ENCODE results near the gene FLT1. TPM values are rescaled to one million over a fixed set of nuclear protein-coding genes. Genes with fewer than 3 reads are reported as not detected.

The FLT1 gene
- total RNA-seq, 2 donors from 2014 or later, result 3.2 to 10.3 TPM

DNA sequence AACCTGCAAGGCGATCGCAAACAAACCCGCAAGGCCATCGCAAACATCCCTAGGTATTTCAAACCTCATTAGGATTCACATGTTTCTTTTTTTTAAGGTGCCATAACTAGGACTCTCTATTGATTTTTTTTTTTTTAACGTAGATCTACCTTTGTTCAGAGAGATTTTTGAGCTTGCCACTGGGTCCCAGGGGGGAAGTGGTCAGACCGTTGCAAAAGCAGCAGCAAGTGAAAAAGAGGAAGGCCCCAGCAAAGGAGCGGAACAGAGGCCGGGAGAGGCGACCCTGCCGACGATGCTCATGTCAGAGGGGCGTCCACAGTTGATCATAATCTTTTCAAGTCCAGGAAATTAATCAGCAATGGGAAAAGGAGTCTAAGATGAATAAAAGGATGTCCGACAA is 32.7 kb upstream of the FLT1 start:
- H3K27me3 Mint-ChIP-seq (ENCODE audit: insufficient read depth), result peaks cover 10% of the 10 kb centered on the region
- DNase-seq, result no peak
- no peaks in the 10 kb centered on the region for H3K36me3 Mint-ChIP-seq (ENCODE audit: low read depth)
- Histone ChIP-seq H3K9ac (ENCODE audit: extremely low read depth, low read length, poor library complexity, severe bottlenecking) (no peak overlapping the region), H3K27ac (ENCODE audit: low read depth, low read length) (no peak overlapping the region), H3K9me3 (ENCODE audit: control insufficient read depth, low read length) (no peaks in the 10 kb centered on the region), H3K27me3 (ENCODE audit: control insufficient read depth, insufficient read depth, low read length, poor library complexity, severe bottlenecking) (peaks cover 9% of the 10 kb centered on the region), H3K4me1 (ENCODE audit: control insufficient read depth, insufficient read depth, low read length) (no peaks in the 10 kb centered on the region), H3K4me3 (ENCODE audit: low read length) (no peak overlapping the region), H3K36me3 (ENCODE audit: control insufficient read depth, insufficient read depth, low read length) (no peaks in the 10 kb centered on the region)
- peaks cover 14% of the 10 kb centered on the region for H3K4me1 Mint-ChIP-seq
- TF ChIP-seq, protein P1, sequence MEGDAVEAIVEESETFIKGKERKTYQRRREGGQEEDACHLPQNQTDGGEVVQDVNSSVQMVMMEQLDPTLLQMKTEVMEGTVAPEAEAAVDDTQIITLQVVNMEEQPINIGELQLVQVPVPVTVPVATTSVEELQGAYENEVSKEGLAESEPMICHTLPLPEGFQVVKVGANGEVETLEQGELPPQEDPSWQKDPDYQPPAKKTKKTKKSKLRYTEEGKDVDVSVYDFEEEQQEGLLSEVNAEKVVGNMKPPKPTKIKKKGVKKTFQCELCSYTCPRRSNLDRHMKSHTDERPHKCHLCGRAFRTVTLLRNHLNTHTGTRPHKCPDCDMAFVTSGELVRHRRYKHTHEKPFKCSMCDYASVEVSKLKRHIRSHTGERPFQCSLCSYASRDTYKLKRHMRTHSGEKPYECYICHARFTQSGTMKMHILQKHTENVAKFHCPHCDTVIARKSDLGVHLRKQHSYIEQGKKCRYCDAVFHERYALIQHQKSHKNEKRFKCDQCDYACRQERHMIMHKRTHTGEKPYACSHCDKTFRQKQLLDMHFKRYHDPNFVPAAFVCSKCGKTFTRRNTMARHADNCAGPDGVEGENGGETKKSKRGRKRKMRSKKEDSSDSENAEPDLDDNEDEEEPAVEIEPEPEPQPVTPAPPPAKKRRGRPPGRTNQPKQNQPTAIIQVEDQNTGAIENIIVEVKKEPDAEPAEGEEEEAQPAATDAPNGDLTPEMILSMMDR (conservative IDR thresholded peaks at IDR 0.05), result no peak
- H3K9me3 Mint-ChIP-seq, result no peaks in the 10 kb centered on the region
- WGBS, 2 experiments (ENCODE audit: insufficient coverage in 1 of 2, insufficient read length in 1 of 2), result 91 to 94% methylated on average over 12 to 13 of the region's 13 CpGs
- no peak overlapping the region for H3K4me3 Mint-ChIP-seq
- H3K27ac Mint-ChIP-seq, result no peak overlapping the region

DNA sequence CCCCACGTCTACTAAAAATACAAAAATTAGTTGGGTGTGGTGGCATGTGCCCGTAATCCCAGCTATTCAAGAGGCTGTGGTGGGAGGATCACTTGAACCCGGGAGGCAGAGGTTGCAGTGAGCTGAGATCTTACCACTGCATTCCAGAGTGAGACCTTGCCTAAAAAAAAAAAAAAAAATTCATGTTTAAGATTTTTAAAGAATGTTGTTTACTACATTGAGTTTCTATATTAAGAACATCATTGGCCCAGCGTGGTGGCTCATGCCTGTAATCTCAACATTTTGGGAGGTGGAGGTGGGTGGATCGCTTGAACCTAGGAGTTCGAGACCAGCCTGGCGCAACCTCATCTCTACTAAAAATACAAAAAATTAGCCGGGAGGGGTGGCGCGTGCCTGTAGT is 31.9 kb upstream of the FLT1 start:
- peaks cover 6% of the 10 kb centered on the region for H3K27me3 ChIP-seq (ENCODE audit: control insufficient read depth, insufficient read depth, low read length, poor library complexity, severe bottlenecking)
- TF ChIP-seq, protein P1 (conservative IDR thresholded peaks at IDR 0.05), result no peak
- peaks cover 10% of the 10 kb centered on the region for H3K27me3 Mint-ChIP-seq (ENCODE audit: insufficient read depth)
- no peak overlapping the region for H3K4me3 ChIP-seq (ENCODE audit: low read length)
- no peaks in the 10 kb centered on the region for H3K36me3 ChIP-seq (ENCODE audit: control insufficient read depth, insufficient read depth, low read length)
- H3K9me3 Mint-ChIP-seq, result no peaks in the 10 kb centered on the region
- no peak overlapping the region for H3K27ac Mint-ChIP-seq
- H3K9me3 ChIP-seq (ENCODE audit: control insufficient read depth, low read length), result no peaks in the 10 kb centered on the region
- DNase-seq, result no peak
- H3K36me3 Mint-ChIP-seq (ENCODE audit: low read depth), result no peaks in the 10 kb centered on the region
- 78 to 87% methylated on average over 8 to 10 of the region's 10 CpGs for WGBS, 2 experiments (ENCODE audit: insufficient coverage in 1 of 2, insufficient read length in 1 of 2)
- no peak overlapping the region for H3K4me3 Mint-ChIP-seq
- no peak overlapping the region for H3K27ac ChIP-seq (ENCODE audit: low read depth, low read length)
- no peak overlapping the region for H3K9ac ChIP-seq (ENCODE audit: extremely low read depth, low read length, poor library complexity, severe bottlenecking)
- H3K4me1 ChIP-seq (ENCODE audit: control insufficient read depth, insufficient read depth, low read length), result no peaks in the 10 kb centered on the region
- peaks cover 14% of the 10 kb centered on the region for H3K4me1 Mint-ChIP-seq

DNA sequence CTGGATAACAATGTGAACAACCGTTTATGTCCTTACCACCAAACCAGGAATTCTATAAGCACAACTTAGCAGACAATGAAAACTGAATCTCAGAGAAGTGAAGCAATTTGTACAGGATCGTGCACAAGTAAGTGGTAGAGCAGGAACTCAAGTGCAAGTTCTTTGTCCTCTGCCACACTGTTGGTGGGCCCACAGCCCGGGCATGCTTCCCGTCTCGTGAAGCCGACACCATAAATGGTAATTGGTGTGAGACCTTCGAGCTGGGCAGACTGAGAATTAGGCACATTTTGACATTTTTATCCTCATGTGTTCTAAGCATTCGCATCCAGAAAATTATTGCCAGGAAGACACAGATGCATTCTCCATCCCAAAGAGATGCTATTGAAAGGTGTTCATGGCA is 27.9 kb upstream of the FLT1 start:
- no peaks in the 10 kb centered on the region for H3K4me1 ChIP-seq (ENCODE audit: control insufficient read depth, insufficient read depth, low read length)

More for the DNA sequence above, 27.9 kb upstream of the FLT1 start:
- H3K27ac Mint-ChIP-seq, result no peak overlapping the region
- H3K36me3 Mint-ChIP-seq (ENCODE audit: low read depth), result no peaks in the 10 kb centered on the region
- no peak for DNase-seq
- no peak overlapping the region for H3K4me3 Mint-ChIP-seq
- no peaks in the 10 kb centered on the region for H3K9me3 Mint-ChIP-seq
- H3K27me3 Mint-ChIP-seq (ENCODE audit: insufficient read depth), result peaks cover 2% of the 10 kb centered on the region
- no peaks in the 10 kb centered on the region for H3K9me3 ChIP-seq (ENCODE audit: control insufficient read depth, low read length)
- no peak overlapping the region for H3K9ac ChIP-seq (ENCODE audit: extremely low read depth, low read length, poor library complexity, severe bottlenecking)
- no peak overlapping the region for H3K27ac ChIP-seq (ENCODE audit: low read depth, low read length)
- H3K36me3 ChIP-seq (ENCODE audit: control insufficient read depth, insufficient read depth, low read length), result no peaks in the 10 kb centered on the region
- WGBS, 2 experiments (ENCODE audit: insufficient coverage in 1 of 2, insufficient read length in 1 of 2), result 95 to 100% methylated on average over 6 to 8 of the region's 8 CpGs
- TF ChIP-seq, protein P1 (conservative IDR thresholded peaks at IDR 0.05), result no peak
- peaks cover 6% of the 10 kb centered on the region for H3K4me1 Mint-ChIP-seq
- H3K4me3 ChIP-seq (ENCODE audit: low read length), result no peak overlapping the region
- no peaks in the 10 kb centered on the region for H3K27me3 ChIP-seq (ENCODE audit: control insufficient read depth, insufficient read depth, low read length, poor library complexity, severe bottlenecking)
